NCI-H526 (cell line): ENCODE data around the gene SIPA1L2.
A peak's percentile ranks its signal among the peaks of the same experiment; 100 is the strongest.
"Not testable (repeated sequence)": the region's sequence is repeated elsewhere in the genome, so short reads cannot be mapped to it uniquely, and the experiment has no call there.

ENCODE experiments used
- DNase-seq, 2 experiments: peaks; one replicate each; lab custom pipeline; 2025; lab: John Stamatoyannopoulos, UW

The SIPA1L2 gene

DNA sequence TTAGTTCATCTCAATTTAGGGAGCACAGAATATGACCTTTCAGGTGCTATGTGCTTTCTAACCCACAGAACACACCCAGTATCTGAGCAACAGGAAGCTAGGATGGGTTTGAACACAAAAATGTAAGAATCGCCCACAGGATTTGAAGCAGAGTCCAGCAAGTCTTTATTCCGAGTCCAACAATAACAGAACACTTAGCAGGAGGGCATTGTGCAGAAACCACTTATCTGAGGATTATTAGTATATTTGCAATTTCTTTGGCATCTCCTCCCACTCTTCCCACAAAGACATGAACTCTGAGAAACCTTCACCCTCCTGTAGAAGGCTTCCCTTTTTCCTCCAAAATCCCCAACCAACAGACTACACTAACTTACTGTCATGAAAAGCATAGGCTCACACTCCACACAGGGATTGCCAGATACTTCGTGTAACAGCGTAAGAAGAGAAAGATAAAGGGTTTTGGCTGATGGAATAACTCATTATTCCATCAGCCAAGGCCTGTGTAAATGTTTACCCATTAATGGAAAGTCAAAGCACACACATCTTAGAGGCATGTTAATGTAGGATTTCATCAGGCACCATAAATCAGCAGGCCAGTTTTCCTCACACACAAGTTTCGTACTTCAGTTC lies 16.1 kb downstream of the SIPA1L2 start:
- DNase-seq, result no peak

DNA sequence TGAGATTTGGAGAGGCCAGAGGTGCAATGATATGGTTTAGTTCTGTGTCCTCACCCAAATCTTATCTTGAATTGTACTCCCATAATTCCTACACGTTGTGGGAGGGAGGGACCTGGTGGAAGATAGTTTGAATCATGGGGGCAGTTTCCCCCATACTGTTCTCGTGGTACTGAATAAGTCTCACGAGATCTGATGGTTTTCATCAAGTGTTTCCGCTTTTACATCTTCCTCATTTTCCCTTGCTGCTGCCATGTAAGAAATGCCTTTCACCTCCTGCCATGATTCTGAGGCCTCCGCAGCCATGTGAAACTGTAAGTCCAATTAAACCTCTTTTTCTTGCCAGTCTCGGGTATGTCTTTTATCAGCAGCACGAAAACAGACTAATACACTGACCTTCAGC lies 17.1 kb downstream of the SIPA1L2 start:
- DNase-seq, result not testable (repeated sequence)

DNA sequence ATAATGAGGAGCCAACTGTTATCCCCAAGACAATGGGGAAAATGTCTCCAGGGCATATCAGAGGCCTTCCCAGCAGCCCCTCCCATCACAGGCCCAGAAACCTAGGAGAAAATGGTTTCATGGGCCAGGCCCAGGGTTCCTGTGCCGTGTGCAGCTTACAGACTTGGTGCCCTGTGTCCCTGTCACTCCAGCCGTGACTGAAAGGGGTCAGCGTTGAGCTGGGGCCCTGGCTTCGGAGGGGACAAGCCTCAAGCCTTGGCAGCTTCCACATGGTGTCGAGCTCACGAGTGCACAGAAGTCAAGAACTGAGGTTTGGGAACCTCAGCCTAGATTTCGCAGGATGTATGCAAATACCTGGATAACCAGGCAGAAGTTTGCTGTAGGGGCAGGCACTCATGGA lies 18.1 kb downstream of the SIPA1L2 start:
- DNase-seq, result peak in 1 of 2 experiments; percentile 26

DNA sequence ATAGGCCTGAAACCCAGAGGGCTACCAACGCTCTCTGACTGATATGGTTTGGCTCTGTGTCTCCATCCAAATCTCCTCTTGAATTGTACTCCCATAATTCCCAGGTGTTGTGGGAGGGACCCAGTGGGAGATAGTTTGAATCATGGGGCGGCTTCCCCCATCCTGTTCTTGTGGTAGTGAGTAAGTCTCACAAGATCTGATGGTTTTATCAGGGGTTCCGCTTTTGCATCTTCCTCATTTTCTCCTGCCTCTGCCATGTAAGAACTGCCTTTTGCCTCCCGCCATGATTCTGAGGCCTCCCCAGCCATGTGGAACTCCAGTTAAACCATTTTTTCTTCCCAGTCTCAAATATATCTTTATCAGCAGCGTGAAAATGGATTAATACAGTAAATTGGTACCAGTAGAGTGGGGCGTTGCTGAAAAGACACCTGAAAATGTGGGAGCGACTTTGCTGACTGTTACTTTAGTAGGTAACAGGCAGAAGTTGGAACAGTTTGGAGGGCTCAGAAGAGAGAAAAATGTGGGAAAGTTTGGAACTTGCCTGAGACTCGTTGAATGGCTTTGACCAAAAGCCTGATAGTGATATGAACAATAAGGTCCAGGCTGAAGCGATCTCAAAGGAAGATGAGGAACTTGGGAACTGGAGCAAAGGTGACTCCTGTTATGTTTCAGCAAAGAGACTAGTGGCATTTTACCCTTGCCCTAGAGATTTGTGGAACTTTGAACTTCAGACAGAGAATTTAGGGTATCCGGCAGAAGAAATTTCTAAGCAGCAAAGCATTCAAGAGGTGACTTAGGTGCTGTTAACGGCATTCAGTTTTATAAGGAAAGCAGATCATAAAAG lies 18.8 kb downstream of the SIPA1L2 start:
- DNase-seq, result not testable (repeated sequence)

DNA sequence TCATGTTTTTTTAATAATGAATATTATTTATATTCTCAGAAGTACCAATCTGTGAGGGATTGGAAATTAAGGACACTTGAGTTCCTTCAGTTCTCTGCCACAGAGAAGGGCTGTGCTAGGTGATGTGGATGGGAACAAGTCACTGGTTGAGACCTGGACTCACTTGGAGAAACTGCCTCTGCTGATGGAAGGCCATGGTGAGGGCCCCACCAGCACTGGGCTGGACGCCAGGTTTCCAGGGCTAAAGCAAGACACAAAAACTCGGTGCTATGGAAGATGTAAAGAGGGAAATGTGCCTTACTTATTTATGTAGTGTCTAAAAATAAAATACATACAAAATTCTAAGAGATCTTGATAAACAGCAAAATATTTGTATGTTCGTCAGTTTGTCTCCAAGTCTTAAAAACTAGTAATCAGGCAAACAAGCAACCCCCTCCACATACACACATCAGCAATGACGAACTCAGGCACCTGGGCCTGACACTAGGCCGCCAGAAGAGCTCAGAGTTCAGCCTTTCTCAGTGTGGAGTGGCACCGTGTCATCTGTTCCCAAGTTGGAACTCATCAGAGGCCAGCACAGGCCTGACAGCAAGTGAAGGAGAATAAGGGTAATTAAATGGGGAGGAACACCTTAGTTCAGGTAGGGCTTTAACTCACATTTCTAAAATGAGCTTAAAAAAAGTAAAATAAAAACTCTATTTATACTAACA lies 19.6 kb downstream of the SIPA1L2 start:
- DNase-seq, result no peak

DNA sequence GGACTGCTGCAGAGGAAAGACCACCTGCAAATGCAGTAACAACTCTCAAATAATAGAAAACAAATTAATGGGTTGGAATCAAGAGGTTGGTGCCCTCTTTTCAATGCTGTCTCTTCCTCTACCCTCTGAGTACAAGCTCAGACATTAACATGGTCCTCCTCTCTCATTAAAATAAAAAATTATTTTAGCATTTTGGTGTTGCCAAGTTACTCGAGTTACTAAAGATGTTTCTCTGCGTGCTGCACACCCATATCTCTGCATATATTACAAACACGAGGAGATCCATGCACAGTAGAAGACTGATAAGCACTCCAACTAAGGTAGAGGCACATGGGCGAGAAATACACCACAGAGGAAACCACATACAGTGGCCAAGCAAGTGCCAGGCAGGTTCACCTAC lies 21.5 kb downstream of the SIPA1L2 start:
- DNase-seq, result no peak

DNA sequence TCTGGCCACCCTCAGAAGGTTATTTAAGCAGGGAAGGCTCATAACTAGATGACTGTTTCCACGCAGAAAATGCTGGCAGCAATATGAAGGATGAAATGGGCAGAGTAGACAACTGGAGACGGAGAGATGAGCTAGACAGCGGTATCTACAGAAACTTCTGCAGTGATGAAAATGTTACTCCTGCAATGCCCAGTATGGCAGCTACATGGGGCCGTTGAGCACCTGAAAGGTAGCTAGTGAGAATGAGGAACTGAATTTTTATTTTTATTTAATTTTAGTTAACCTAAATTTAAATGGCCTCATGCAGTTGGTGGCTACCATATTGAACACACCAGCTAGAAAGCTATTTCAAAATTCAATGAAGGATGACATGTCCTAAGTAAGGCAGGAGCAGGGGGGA lies 27.3 kb downstream of the SIPA1L2 start:
- no peak for DNase-seq

DNA sequence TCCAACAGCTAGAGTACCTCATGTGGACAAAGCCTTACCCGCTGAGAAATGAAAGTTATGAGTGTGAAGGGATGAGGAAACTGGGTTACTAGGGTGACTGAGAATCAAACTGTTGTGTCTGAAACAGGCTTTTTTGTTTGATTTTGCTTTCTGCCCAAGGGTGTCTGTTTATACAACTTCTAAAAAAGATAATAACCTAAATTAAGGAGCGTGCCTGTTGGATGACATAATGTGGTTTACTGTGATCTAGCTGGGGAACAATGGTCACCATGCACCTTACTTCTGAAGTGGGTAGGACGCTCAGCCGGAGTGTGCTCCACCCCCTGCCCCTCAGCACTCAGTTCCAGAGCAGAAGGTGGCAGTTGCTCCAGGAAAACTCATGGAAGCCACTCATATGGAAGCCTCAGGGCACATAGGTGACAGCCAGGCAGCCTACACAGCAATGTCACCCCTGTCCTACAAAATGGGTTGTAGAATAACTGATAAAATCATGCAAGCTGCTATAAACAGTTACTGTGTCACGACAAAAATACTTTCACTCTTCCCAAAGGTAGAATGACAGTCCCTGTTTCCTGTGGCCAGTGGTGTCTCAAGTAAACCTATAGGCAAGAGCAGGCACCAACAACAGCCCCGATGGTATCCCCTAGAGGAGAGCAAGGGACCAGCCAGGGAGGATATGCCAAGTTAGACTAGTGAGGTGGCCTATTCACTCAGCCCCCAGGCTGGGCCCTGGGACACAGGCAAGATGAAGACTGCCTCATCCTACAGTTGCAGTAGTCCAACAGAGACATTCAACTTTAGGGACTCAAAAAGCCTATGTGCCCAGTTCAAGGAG lies 29.3 kb downstream of the SIPA1L2 start:
- no peak for DNase-seq

DNA sequence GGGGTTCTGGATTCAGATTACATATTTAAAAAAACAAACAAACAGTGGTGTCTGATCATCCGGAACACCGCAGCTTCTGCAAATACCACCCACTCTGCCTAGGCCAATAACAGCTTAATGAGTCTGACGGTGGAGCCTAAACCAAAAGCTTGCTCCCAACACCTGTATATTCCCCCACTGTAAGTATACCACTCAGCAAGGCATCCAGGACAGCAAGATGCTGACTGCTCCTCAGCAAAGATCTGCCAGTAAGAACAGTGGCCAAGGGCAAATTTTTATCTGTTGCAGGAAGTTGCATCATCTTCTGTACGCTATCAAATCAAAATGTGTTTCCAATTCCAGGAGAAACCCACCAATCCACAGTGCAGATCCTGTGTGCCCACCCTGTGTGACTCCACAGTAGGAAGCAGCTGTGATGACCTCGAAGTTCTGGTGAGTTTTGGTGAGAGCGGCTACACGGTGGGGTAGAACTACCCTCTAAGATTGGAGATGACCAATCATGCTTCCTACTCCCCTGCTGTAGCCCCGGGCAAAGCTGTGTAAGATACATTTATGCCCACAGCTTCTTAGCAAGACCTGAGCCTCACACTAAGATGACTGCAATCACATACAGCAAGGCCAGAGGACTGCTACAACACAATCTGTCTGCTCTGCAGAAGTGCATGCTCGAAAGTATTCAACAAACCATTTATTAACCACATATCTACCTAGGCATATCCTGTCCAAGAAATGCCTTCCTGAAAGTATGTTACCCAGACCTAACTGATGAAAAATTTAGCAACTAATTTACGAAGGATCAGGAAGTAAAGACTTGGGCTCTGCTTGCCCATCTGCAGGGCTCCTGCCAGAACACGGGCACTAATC lies 30.5 kb downstream of the SIPA1L2 start:
- DNase-seq, result peak; percentile 55 to 74

DNA sequence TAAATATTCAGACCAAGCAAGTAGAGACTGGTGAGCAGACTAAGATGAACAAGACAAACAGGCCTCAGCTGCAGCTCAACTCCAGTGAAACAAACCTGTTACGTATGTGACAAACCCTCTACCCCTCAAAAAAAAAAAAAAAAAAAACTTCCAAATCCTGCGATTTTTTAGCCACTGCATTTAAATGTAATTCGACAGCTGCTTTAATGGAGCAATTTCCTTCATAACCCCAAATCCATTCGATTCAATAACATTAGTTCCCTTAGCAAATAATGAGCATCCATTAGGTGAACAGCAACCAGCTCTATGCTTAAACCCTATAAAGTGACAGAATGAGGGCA lies 31.1 kb downstream of the SIPA1L2 start:
- no peak for DNase-seq

DNA sequence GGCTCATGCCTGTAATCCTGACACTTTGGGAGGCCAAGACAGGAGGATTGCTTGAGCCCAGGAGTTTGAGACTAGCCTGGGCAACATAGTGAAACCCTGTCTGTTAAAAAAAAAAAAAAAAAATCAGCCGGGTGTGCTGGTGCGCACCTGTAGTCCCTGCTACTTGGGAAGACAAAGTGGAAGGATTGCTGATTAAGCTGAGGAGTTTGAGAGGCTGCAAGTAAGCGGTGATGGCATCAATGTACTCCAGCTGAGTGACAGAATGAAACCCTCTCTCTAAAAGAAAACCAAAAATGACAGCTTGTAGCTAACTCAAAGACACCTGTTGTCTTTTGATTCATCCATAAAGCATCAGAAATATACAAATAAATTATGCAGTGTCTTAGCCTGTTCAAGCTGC lies 31.8 kb downstream of the SIPA1L2 start:
- no peak for DNase-seq

DNA sequence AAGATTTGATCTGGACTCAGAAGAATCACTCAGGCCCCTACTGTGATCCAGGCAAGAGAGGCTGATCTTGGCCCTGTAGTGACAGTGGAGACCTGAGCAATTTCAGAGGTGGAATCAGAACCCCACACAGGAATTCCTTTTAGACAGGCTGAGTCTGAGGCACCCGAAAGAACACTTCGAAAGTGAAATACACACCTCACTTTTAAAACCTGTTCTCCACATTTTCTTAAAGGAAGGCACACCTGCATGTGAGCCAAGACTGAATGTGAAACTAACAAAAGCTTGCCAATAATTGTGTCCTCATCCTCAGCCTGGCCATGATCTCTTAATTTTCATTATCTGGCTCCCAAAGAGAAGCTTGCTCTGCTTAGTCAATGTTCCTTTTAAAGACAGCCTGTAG lies 32.2 kb downstream of the SIPA1L2 start:
- no peak for DNase-seq

DNA sequence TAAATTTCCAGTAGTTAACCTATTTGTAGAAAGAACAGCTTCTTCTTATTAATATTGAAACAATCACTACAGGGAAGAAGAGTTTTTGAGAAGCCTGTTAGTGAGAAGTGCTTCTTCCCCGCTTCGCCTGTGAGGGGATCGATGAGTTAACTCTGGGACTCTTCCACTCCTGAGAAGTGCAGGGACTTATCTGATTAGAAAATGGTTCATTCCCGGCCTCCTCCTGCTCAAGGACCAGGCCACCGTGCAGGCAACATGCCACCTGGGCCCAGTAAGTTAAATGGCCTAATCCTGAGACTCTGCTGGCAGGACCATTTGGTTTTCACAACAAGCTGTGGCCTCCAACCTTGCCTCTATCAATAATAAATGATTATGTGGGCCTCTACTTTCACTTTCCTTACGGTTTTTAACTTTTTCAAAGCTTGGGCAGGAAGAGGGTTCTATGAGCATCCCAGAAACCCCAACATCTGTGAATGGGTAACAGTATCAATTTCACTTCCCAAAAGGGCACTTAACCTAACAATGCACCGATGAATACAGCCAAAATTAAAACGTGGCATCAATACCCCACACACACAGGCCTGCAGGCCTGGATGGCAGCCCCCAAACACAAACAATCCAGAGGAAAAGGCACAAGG lies 33.1 kb downstream of the SIPA1L2 start:
- DNase-seq, result no peak

DNA sequence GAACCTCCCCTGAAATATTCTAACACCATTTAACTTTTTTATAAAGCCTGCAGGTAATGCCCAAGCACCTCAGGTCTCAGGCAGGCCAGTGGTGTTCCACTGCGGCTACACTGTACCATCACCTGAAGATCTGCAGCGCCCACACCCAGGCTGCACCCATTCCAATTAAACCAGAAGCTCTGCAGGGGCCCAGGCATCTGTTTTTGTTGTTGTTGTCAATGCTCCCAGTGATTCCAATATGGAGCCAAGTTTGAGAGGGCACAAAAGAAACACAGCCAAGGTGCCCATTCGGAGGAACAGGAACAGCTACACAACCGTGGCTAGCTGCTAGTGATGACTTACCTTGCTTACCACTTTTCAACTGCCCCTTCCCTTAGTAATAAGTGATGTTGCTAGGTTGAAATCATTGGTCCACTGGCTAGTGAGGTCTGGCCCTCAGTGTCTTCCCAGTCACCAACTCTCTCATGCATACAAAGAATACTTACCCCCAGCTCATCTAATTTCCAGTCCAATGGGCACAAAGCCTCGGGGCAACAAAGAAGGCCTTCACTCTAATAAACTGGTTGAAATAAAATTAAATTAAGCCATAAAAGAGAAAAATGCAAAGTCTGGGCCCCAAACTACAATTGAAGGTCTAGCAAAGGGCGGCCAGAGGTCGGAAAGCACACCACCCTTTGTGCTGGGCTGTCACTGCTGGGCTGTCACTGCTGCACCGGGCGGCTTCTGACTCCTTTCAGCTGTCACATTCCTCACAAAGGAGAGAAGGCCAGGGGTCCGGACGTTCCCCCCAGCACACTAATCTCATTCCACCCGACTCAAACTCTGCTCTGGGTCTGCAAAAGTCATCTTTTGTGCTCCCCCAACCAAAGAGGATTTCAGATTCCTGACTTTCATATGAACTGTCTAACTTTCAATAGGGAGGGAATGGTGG lies 34.9 kb downstream of the SIPA1L2 start:
- DNase-seq, result no peak

DNA sequence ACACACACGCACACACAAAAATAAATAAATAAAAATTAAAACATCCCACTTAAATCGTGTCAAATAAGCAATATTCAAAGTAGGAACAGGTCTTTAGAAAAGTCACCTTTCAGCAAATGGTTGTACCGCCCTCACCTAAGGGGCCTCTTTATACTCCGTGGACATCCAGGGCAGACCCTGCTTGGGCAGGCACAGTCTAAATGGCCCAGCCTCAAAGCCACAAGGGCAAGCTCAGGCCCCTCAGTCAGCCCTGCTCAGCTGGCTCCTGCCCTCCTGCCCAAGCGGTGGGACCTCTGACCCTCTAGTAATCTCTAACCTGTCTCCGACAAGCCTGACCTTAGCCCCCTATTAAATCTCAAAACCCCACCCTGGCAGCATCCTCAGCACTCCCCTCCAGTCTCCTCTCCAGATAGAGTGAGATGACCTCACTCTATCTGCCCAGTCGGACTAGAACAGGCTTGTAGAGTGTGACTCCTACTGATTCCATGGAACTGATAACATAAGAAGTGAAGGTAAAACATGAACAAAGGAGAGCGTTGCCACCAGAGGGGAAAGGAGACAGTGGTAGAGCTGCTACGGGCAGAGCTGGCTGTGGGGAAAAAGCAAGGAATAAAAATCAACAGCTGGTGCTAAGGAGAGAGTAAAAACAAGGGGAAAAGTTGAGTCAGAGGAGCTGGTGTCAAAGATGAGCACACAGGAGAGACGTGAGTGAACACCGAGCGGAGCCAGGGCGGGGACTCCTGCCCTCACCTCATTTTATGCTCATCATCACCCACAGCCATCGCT lies 36.0 kb downstream of the SIPA1L2 start:
- no peak for DNase-seq

DNA sequence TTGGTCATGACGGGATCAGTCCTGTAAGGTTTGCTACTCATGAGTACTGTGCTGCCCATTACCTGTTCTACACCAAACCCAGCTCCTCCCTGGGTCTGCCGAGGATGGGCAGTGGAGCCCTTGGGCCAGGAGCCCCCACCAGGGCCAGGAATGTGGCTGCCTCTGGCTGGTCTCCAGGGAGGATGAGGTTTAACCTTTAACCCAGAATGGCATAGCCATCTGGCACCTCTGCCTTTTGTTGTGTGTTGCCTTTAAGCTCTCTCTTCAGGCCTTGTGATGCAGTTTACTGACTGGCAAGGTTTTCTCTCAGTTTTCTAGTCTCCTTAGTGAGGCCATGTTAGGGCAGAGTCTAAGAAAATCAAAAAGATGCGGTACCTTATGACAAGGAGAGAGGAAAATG lies 38.6 kb downstream of the SIPA1L2 start:
- DNase-seq, result no peak

DNA sequence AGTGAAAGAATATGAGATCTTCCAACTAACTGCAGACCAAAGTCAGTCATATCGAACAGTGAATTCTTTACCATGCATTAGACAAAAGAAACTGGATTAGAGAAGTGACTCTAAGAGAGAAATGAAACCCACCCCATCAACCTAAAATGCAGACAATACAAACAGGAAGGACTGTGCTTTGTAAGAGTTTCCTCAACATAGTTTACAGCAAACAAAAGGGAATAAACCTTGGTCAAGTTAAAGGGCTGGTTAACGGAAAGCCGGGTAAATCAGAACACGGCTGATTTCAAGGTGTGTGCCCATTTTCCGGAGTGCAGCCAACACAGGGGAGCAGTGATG lies 39.2 kb downstream of the SIPA1L2 start:
- no peak for DNase-seq

DNA sequence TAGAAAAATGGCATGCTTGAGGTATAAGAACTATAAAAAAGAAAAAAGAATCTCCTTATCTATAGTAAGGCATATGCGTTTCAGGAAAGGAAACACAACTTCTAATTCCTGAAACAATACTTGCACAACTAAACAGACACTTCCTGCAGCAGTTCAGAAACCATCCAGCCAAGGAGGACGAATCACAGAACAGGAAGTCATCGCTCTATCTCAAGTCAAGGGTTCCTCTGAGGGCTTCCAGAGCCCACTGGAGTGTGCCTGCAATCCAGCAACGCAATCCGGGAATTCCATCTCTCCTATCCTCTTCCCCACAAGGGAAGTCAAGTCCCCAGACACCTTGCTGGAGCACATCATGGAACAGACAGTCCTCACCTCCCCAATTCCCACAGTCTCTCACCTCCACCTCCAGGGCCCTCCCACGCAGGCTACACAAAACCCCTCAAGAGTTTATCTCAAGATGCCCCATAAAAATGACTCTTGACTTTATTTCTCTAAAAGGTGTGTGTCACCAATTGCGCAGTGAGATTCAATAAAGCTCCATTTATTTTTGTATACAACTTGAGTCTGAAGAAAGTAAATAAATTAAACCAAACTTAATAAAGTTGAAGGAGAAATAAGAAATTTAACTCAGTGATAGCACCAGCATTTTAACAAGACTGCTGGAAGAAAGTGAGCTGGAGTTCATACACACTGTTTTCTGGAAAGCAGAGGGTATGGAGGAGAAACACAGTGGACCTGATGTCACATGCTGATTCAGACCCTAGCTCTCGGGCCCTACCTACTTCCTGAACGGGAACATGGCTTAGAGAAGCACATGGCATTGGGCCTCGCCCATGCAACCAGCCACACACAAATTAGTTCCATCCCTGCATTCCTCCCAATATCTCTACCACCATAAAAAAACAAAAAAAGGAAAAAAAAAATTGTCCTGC lies 39.9 kb downstream of the SIPA1L2 start:
- DNase-seq, result no peak
